GM12878 (cell line): ENCODE measurements around the gene DGKI. TPM values are rescaled to one million over a fixed set of nuclear protein-coding genes. Genes with fewer than 3 reads are reported as not detected.

Experiments used
- ATAC-seq: fragments of 200-7000 bp; cut with Tn5 transposase; 3 replicates; pipeline ENCODE4 v1.9.1; 2020; ENCODE audit warnings: mild to moderate bottlenecking, moderate library complexity
- BruUV-seq: library from RNA; stranded (reverse); fragments of 400-500 nt; replicated peaks from 2 replicates; lab custom pipeline; 2021; lab: Mats Ljungman, UMichigan
- CTCF ChIA-PET: fragments of 300-600 bp; sonication (Branson Sonifier 250); formaldehyde crosslinking; extraction: SDS; loops from one replicate; lab custom pipeline; 2021; ENCODE audit warnings: inconsistent platforms; lab: Yijun Ruan, JAX
- POLR2A ChIA-PET: fragments of 350-600 bp; formaldehyde crosslinking; extraction: SDS; loops from one replicate; lab custom pipeline; 2021; ENCODE audit warnings: inconsistent platforms; lab: Charles Lee
- RAD21 ChIA-PET: fragments of 300-600 bp; sonication (Branson Sonifier 250); formaldehyde crosslinking; loops from one replicate; lab custom pipeline; 2023; ENCODE audit warnings: antibody characterized with exemption; ENCODE audit not compliant: unreplicated experiment; lab: Charles Lee
- SMC1A ChIA-PET: fragments of 300-600 bp; sonication (Branson Sonifier 250); formaldehyde crosslinking; loops from one replicate; lab custom pipeline; 2023; ENCODE audit not compliant: unreplicated experiment, uncharacterized antibody; lab: Charles Lee
- DNase-seq: peaks from one replicate; pipeline ENCODE4 v3.0.0-alpha.2; 2011; ENCODE audit warnings: low read depth, low spot score
- FAIRE-seq: peaks from 3 replicates; lab custom pipeline; 2011; peaks lifted over from hg19 to GRCh38; lab: Jason Lieb, UNC
- H2AFZ ChIP-seq: 2 replicates; pipeline ENCODE4 v1.6.0; 2011; ENCODE audit warnings: low read depth, low read length, control low read depth; ENCODE audit not compliant: control insufficient read depth
- H3K27ac ChIP-seq: 2 replicates; pipeline ENCODE4 v1.5.1; 2011; ENCODE audit warnings: control low read depth; ENCODE audit not compliant: control insufficient read depth, insufficient read depth
- H3K27me3 ChIP-seq, 2 experiments: replicated peaks in 1 of 2; 2 replicates each; pipeline versions ENCODE4 v1.6.0 to v1.6.1; 2011; ENCODE audit warnings: low read length in 1 of 2; ENCODE audit not compliant: control insufficient read depth in 2 of 2, insufficient read depth in 2 of 2
- H3K36me3 ChIP-seq, 2 experiments: 2 replicates each; pipeline ENCODE4 v1.5.1; 2011; ENCODE audit warnings: low read length in 1 of 2; ENCODE audit not compliant: control insufficient read depth in 2 of 2, insufficient read depth in 2 of 2
- H3K4me1 ChIP-seq: 2 replicates; pipeline ENCODE4 v1.6.1; 2011; ENCODE audit warnings: mild to moderate bottlenecking, low read length, moderate library complexity, mixed read lengths; ENCODE audit not compliant: control insufficient read depth, insufficient read depth
- H3K4me2 ChIP-seq: 2 replicates; pipeline ENCODE4 v1.6.0; 2011; ENCODE audit warnings: control low read depth; ENCODE audit not compliant: control insufficient read depth, insufficient read depth
- H3K4me3 ChIP-seq: fragments of 200-600 bp; sonication (generic); 2 replicates; pipeline ENCODE4 v1.5.1; 2016
- H3K79me2 ChIP-seq: 2 replicates; pipeline ENCODE4 v1.6.0; 2011; ENCODE audit warnings: low read length; ENCODE audit not compliant: control insufficient read depth, insufficient read depth
- H3K9ac ChIP-seq: 2 replicates; pipeline ENCODE4 v1.8.0; 2011; ENCODE audit warnings: low read length, control low read depth, mixed read lengths; ENCODE audit not compliant: control insufficient read depth, insufficient read depth
- H3K9me3 ChIP-seq: replicated peaks from 3 replicates; pipeline ENCODE4 v1.5.1; 2011; ENCODE audit warnings: mild to moderate bottlenecking, low read length; ENCODE audit not compliant: control insufficient read depth, insufficient read depth
- H4K20me1 ChIP-seq: 2 replicates; pipeline ENCODE4 v1.6.0; 2011; ENCODE audit not compliant: control insufficient read depth, insufficient read depth
- ASH2L ChIP-seq: fragments of 300-600, 200-600 bp; sonication (generic); IDR thresholded peaks from 2 replicates; pipeline ENCODE4 v1.6.1; 2017; ENCODE audit warnings: low read depth, mild to moderate bottlenecking, borderline replicate concordance
- HDGF ChIP-seq: fragments of 450-650 bp; IDR thresholded peaks from 2 replicates; pipeline ENCODE4 v1.6.1; 2016; ENCODE audit warnings: antibody characterized with exemption
- JUNB ChIP-seq: IDR thresholded peaks from 2 replicates; pipeline ENCODE4 v1.6.1; 2016; ENCODE audit warnings: antibody characterized with exemption, mild to moderate bottlenecking
- POLR2AphosphoS5 ChIP-seq: IDR thresholded peaks from 2 replicates; pipeline ENCODE4 v1.6.1; 2011; ENCODE audit warnings: mild to moderate bottlenecking, low read length, inconsistent platforms
- RELA ChIP-seq: fragments of 450-650 bp; IDR thresholded peaks from 2 replicates; pipeline ENCODE4 v1.8.0; 2014; ENCODE audit warnings: borderline replicate concordance; ENCODE audit not compliant: partially characterized antibody
- STAT1 ChIP-seq: fragments of 450-650 bp; conservative IDR thresholded peaks from 2 replicates; pipeline ENCODE4 v1.6.1; 2014; ENCODE audit warnings: antibody characterized with exemption, mild to moderate bottlenecking
- YY1 ChIP-seq: IDR thresholded peaks from 2 replicates; pipeline ENCODE4 v1.6.1; 2011; ENCODE audit warnings: low read depth, mild to moderate bottlenecking, low read length
- ZNF384 ChIP-seq: IDR thresholded peaks from 2 replicates; pipeline ENCODE4 v1.6.1; 2012; ENCODE audit warnings: low read depth, mild to moderate bottlenecking, low read length, improper control_type of control experiment, borderline replicate concordance
- in situ Hi-C: fragments of 300-500 bp; cut with MboI; formaldehyde crosslinking; loops from 9 replicates; pipeline ENCODE4 v1.14.3; 2018; ENCODE audit warnings: mixed read lengths
- intact Hi-C: fragments of 100-400 bp; cut with micrococcal nuclease; formaldehyde crosslinking; loops from one replicate; pipeline ENCODE4 v1.14.2; 2022; ENCODE audit not compliant: unreplicated experiment
- polyA plus RNA-seq, 11 experiments: library from polyadenylated mRNA; depleted of rRNA in 4 of 11; unstranded in 6 of 11; stranded (reverse) in 5 of 11; fragments of >200 nt; fragmentation: Nextera tagmentation in 4 of 11; fragmentation: Illumina TruSeq in 1 of 11; extraction: Ambion mirVana in 4 of 11; extraction: Trizol in 1 of 11; gene quantifications; 1 replicate in 1 of 11; 2 replicates in 10 of 11; pipeline versions ENCODE4 v1.2.1 to v1.2.3, GENCODE V29; 2011 to 2016; ENCODE audit warnings: inconsistent platforms in 2 of 11, missing spikeins in 2 of 11, low read depth in 1 of 11
- total RNA-seq, 4 experiments: library from RNA; depleted of rRNA in 3 of 4; stranded (reverse); fragments of >200 nt in 3 of 4; fragmentation: Illumina TruSeq in 1 of 4; extraction: Trizol in 1 of 4; gene quantifications; 2 replicates each; pipeline versions ENCODE4 v1.2.1 to v1.2.3, GENCODE V29; 2013 to 2021

The DGKI gene
- total and polyA plus RNA-seq, 10 of the 15 experiments (the other 5 are each of a cell fraction or from before 2014, with no cell fraction given), result 10.4 to 37.1 (median 22.1) TPM

DNA sequence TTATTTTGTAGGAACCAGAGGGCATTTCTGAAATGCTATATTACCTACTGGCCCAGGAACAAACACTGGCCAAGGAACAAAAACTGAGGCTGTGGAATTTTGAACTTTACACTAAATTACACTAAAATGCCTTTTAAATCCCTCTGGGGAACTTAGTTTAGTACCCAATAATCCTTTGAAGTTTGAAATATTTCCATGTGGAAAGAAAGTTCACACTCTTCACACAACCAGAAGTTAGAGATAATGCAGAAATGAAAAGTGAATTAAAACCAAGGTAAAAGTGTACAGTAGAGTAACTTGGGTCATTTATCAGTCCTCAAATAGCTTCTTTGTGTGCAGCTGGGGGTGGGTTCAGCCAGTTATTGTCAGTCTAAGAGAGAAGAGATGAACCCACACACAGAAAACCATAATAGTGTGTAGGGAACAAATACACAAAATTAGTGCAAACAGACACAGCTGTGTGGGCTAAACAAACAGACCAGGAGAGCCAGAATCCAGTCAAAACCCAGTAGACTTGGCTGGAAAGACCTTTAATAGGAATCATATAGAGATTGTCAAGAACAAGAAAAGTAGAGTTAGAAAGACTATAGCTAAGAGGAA, 46.5 kb upstream of the DGKI start:
- Histone ChIP-seq H3K4me3 (no peak overlapping the region), H3K9me3 (peaks cover 6% of the 10 kb centered on the region; the same call in 2 of the 3 replicates), H3K79me2 (no peaks in the 10 kb centered on the region), H3K27ac (no peak overlapping the region), H3K36me3 (peaks cover 5 to 49% of the 10 kb centered on the region in 2 experiments), H3K9ac (no peak overlapping the region), H3K4me1 (peaks cover 36% of the 10 kb centered on the region), H2AFZ (no peak overlapping the region), H4K20me1 (no peaks in the 10 kb centered on the region), H3K27me3 (no peaks in the 10 kb centered on the region), H3K4me2 (no peak overlapping the region)
- RAD21 ChIA-PET, result interaction anchor here (0.6 to 7.3 kb wide), 5 partner anchors 13 to 240 kb away, joined by 3 to 71 read pairs (median 12); no protein-coding TSS in a partner anchor
- TF ChIP-seq ASH2L, result no peak
- no peak for TF ChIP-seq HDGF
- TF ChIP-seq STAT1, result no peak
- no peak for TF ChIP-seq POLR2AphosphoS5
- no peak for TF ChIP-seq ZNF384
- TF ChIP-seq JUNB, result no peak
- no peak for TF ChIP-seq RELA
- TF ChIP-seq YY1, result no peak
- POLR2A ChIA-PET, result interaction anchor here (0.6 to 3.1 kb wide), 4 partner anchors 224 to 448 kb away, joined by 3 to 12 read pairs (median 4); no protein-coding TSS in a partner anchor
- no TSS peak for BruUV-seq
- in situ Hi-C loops, result no loop called here
- ATAC-seq (no peak), DNase-seq (no peak), FAIRE-seq (no peak)
- CTCF ChIA-PET, result interaction anchor here (0.7 to 11.5 kb wide), 7 partner anchors 53 to 267 kb away, joined by 3 to 137 read pairs (median 6); no protein-coding TSS in a partner anchor
- SMC1A ChIA-PET, result interaction anchor here (0.8 to 5.9 kb wide), 16 partner anchors 43 to 237 kb away, joined by 3 to 148 read pairs (median 4); no protein-coding TSS in a partner anchor
- intact Hi-C loops, result no loop called here
